Lower lobe of right lung (tissue), 2 donors: ENCODE results near the gene GRIP1. TPM values are rescaled to one million over a fixed set of nuclear protein-coding genes. Genes with fewer than 3 reads are reported as not detected.

Experiments
- ATAC-seq, 2 donors: fragments of 200-7000 bp; cut with Tn5 transposase; one replicate each; pipeline ENCODE4 v1.9.1; 2020 to 2022; ENCODE audit warnings: mild to moderate bottlenecking in 2 of 2, moderate library complexity in 2 of 2
- DNase-seq: peaks from one replicate; pipeline ENCODE4 v3.0.0-alpha.2; 2020
- H3K27ac ChIP-seq: fragments of 200-600 bp; one replicate; pipeline ENCODE4 v1.8.0; 2022
- H3K27me3 ChIP-seq: fragments of 200-600 bp; one replicate; pipeline ENCODE4 v1.8.0; 2022; ENCODE audit warnings: low read depth
- H3K36me3 ChIP-seq: fragments of 200-600 bp; one replicate; pipeline ENCODE4 v1.8.0; 2022; ENCODE audit warnings: mild to moderate bottlenecking
- H3K4me1 ChIP-seq: fragments of 200-600 bp; one replicate; pipeline ENCODE4 v1.8.0; 2022
- H3K4me3 ChIP-seq: fragments of 200-600 bp; one replicate; pipeline ENCODE4 v1.8.0; 2022; ENCODE audit warnings: mild to moderate bottlenecking
- H3K9me3 ChIP-seq: fragments of 200-600 bp; one replicate; pipeline ENCODE4 v1.8.0; 2022
- CTCF ChIP-seq: fragments of 200-600 bp; IDR thresholded peaks from one replicate; pipeline ENCODE4 v1.8.0; 2022; ENCODE audit warnings: antibody characterized with exemption, mild to moderate bottlenecking
- intact Hi-C: fragments of 100-400 bp; cut with DNase I; formaldehyde crosslinking; loops from one replicate; pipeline ENCODE4 v1.11.0; 2022
- total RNA-seq: library from RNA; stranded (reverse); fragmentation: NEBNext Ultra II Directional; extraction: Animal tissue kit (Norgen Biotek cat#: 25700); gene quantifications from one replicate; pipeline ENCODE4 v1.2.1, GENCODE V29; 2021
- donor health status: DM: no; HTN: yes; CAD: no; lungs with severe emphysema.

The GRIP1 gene
- total RNA-seq, 1 donor from 2014 or later, result 4.3 TPM

- no peak for DNase-seq
- no peak overlapping the region for H3K4me3 ChIP-seq
- no peaks in the 10 kb centered on the region for H3K9me3 ChIP-seq
- no peak for TF ChIP-seq CTCF
- no peaks in the 10 kb centered on the region for H3K36me3 ChIP-seq
- intact Hi-C loops, result no loop called here
- no peaks in the 10 kb centered on the region for H3K4me1 ChIP-seq
- no peaks in the 10 kb centered on the region for H3K27me3 ChIP-seq
- ATAC-seq, result no peak
- no peak overlapping the region for H3K27ac ChIP-seq
Measured at GRCh38 chr12:66516561-66516960, 162.3 kb downstream of the GRIP1 start.

DNA sequence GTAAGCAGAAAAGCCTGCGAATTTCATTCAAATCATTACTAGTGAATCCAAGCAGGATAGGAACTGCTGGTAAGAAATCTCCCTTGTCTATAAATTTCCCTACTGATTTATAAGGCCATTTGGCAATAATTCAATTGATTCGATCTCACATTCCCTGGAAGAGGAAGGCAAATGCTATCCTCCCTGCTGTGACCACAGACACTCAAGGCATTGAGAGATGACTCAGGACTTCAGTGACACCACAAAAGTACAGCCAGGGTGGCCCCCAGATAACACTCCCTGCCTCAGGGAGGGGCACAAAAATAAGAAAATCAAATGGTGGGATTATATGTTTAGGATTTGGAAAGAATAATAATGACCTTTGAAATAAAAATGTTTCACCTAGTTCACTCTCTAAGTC lies 162.7 kb downstream of the GRIP1 start:
- Histone ChIP-seq H3K9me3 (no peaks in the 10 kb centered on the region), H3K27me3 (no peaks in the 10 kb centered on the region), H3K27ac (no peak overlapping the region), H3K36me3 (no peaks in the 10 kb centered on the region), H3K4me1 (no peaks in the 10 kb centered on the region), H3K4me3 (no peak overlapping the region)
- no peak for TF ChIP-seq CTCF
- intact Hi-C loops, result no loop called here
- DNase-seq, result no peak
- ATAC-seq, result no peak

DNA sequence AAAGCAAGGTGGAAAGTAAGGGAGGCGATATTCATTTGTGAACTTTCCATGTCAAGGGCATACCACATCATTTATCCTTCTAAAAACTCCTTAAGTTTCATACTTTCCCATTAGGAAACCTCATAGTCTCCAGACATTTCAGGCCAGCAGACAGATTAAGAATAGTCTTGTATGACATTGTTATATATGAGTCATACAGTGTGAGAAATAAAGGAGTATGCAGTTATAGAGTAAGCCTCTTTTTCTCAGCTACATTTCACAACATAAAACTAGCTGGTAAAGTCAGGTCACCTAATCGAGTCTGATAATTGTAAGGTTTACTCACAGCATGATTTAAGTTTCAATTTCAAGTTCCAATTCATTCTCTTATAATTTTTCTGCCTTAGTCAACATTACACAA lies 164.3 kb downstream of the GRIP1 start:
- ATAC-seq, result no peak
- no peak overlapping the region for H3K27ac ChIP-seq
- H3K4me1 ChIP-seq, result no peaks in the 10 kb centered on the region
- no peaks in the 10 kb centered on the region for H3K36me3 ChIP-seq
- DNase-seq, result no peak
- no peak overlapping the region for H3K4me3 ChIP-seq
- no peaks in the 10 kb centered on the region for H3K27me3 ChIP-seq
- intact Hi-C loops, result no loop called here
- no peak for TF ChIP-seq CTCF
- H3K9me3 ChIP-seq, result no peaks in the 10 kb centered on the region

DNA sequence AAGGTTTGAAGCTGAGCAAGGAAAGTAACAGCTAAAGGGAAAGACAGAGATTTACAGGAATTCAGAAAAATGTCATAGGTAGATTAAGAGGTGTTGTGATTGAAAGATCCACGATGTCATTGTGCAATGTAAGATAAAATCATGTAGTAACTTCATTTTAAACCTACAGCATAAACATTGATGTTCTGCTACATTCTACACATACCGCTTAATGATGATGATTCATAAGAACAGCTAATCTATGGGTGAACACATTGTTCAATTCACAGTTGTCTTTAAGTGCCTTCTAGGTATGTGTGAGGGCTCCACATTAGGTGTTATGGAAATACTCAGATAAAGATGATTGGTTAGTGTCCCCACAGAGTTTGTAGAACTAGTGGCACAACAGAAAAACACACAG lies 170.9 kb downstream of the GRIP1 start:
- DNase-seq (no peak), ATAC-seq (no peak)
- TF ChIP-seq CTCF, result no peak
- Histone ChIP-seq H3K4me1 (no peaks in the 10 kb centered on the region), H3K9me3 (no peaks in the 10 kb centered on the region), H3K36me3 (no peaks in the 10 kb centered on the region), H3K27ac (no peak overlapping the region), H3K4me3 (no peak overlapping the region), H3K27me3 (no peaks in the 10 kb centered on the region)
- intact Hi-C loops, result no loop called here

DNA sequence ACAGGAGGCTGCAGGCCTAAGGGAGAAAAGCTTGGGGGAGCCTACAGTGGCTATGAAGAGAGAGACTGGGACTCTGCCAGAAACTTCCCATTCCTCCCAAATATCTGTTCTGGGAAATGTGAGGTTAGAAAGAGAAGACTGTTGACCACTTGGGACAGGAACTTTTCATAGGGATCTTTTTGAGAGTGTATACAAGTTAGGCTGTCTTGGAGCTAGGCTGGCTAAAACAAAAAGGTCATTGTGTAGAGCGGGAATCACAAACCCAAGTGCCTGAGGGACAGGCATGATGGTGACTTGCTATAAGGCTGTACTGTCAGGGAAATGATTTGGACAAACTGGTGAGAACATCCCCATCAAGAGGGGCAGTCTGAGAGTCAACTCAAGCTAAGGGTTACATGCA lies 175.1 kb downstream of the GRIP1 start:
- ATAC-seq (no peak), DNase-seq (no peak)
- H3K27me3 ChIP-seq, result no peaks in the 10 kb centered on the region
- no peaks in the 10 kb centered on the region for H3K4me1 ChIP-seq
- intact Hi-C loops, result no loop called here
- no peak overlapping the region for H3K4me3 ChIP-seq
- no peak overlapping the region for H3K27ac ChIP-seq
- no peak for TF ChIP-seq CTCF
- H3K36me3 ChIP-seq, result no peaks in the 10 kb centered on the region
- H3K9me3 ChIP-seq, result no peaks in the 10 kb centered on the region

DNA sequence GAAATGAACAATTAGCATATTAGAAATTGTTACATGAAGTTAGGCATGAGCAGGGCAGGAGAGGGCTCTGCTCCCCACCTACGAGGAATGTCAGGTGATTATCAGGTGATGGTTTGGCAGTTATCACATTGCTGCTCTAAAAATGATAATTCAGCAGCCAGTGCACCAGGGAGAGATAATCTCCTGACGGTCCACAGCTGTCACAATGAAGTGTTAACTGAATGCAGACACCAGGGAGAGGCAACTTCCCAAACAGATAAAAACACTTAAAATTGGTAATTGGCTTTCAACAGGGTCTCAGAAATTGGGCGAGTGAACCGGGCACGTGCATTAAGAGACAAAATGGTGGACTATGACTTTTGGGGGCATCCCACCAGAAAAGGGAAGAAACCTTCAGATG lies 176.0 kb downstream of the GRIP1 start:
- Histone ChIP-seq H3K36me3 (no peaks in the 10 kb centered on the region), H3K27me3 (no peaks in the 10 kb centered on the region), H3K9me3 (no peaks in the 10 kb centered on the region), H3K4me3 (no peak overlapping the region), H3K4me1 (no peaks in the 10 kb centered on the region), H3K27ac (no peak overlapping the region)
- no peak for ATAC-seq
- TF ChIP-seq CTCF, result no peak
- no peak for DNase-seq
- intact Hi-C loops, result no loop called here
